Measurements from ENCODE around the gene VTN. TPM values are rescaled to one million over a fixed set of nuclear protein-coding genes. Genes with fewer than 3 reads are reported as not detected.

The VTN gene
- total and polyA plus RNA-seq, 9 donors: 0.21 to 6.5 (median 0.48) TPM

DNA sequence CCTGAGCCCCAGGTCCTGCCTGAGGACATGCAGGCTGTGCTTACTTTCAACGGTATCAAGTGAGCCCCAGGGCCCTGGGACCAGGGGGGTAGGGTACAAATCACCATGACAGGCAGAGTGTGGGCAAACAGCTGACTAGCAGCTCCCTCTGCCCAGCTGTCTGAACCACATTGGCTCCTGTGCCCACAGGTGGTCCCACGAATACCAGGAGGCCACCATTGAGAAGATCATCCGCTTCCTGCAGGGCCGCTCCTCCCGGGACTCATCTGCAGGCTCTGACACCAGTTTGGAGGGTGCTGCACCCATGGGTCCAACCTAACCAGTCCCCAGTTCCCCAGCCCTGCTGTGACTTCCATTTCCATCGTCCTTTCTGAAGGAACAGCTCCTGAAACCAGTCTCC is 25.9 kb upstream of the VTN start:
- peaks cover 51% of the 10 kb centered on the region for H3K36me3 ChIP-seq (ENCODE audit: control insufficient read depth, insufficient read depth, low read length)
- H3K27me3 ChIP-seq (ENCODE audit: control insufficient read depth, insufficient read depth, low read length): no peaks in the 10 kb centered on the region
- no peaks in the 10 kb centered on the region for H3K9me3 ChIP-seq (replicated peaks; ENCODE audit: control insufficient read depth, low read depth, low read length)
- H3K27ac ChIP-seq (ENCODE audit: low read length): no peak overlapping the region
- no peaks in the 10 kb centered on the region for H3K4me1 ChIP-seq (ENCODE audit: control insufficient read depth, insufficient read depth, low read length)
- H3K4me3 ChIP-seq (ENCODE audit: low read length): no peak overlapping the region
- DNase-seq: no peak
- WGBS (ENCODE audit: insufficient coverage): 86% methylated on average over 5 of the region's 6 CpGs

DNA sequence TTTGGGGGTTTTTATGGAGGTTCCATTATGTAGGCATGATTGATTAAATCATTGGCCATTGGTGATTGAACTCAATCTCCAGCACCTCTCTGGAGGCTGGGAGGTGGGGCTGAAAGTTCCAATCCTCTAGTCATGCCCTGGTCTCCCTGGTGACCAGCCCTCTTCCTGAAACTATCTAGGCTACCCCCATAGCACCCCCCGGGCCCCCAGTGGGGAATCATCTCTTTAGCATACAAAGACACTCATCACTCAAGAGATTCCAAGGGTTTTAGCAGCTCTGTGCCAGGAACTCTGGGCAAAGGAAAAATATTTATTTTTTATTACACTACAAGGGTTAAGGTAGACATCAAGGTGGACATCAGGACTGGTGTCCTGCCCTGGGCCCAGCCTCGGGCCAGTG is 25.3 kb upstream of the VTN start:
- Histone ChIP-seq H3K27ac (ENCODE audit: low read length) (no peak overlapping the region), H3K36me3 (ENCODE audit: control insufficient read depth, insufficient read depth, low read length) (peaks cover 54% of the 10 kb centered on the region), H3K27me3 (ENCODE audit: control insufficient read depth, insufficient read depth, low read length) (no peaks in the 10 kb centered on the region), H3K9me3 (replicated peaks; ENCODE audit: control insufficient read depth, low read depth, low read length) (no peaks in the 10 kb centered on the region), H3K4me3 (ENCODE audit: low read length) (no peak overlapping the region), H3K4me1 (ENCODE audit: control insufficient read depth, insufficient read depth, low read length) (no peaks in the 10 kb centered on the region)
- no peak for DNase-seq
- WGBS (ENCODE audit: insufficient coverage): no CpG with 5 or more reads among the region's 2 CpGs

DNA sequence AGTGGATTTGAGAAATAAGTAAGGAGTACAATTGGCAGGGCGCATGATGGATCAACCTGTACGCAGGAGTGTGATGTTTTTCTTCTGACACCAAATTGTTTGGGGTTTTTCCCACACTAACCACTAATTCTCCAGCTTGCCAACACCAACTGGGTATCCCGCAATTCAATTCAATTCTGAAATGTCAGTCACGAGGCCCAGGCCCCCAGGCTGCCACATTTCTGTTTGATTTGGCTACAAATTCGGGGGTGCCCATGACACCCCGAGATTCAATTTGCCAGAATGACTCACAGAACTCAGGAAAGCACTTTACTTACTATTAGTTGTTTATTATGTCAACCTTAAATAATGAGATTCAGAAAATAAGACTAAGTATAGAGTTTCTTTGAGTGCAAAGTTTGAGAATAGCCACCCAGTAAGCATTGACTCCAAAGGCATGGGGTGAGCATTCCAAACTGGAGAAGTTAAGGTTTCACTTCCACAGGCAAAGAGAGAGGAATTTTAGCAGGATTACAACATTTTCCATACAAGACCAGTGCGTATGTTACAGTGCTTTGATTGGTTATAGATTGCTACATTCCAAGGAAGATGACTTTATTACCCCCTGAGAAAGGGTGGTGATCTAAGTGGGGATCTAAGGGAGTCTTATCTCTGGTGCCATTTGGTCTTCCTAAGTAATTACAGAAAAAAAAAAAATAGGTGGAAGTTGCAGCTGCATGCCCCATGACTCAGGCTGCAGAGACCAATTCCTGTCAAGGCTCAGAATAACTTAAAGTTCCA is 24.4 kb upstream of the VTN start:
- Histone ChIP-seq H3K27ac (ENCODE audit: low read length) (no peak overlapping the region), H3K9me3 (replicated peaks; ENCODE audit: control insufficient read depth, low read depth, low read length) (no peaks in the 10 kb centered on the region), H3K27me3 (ENCODE audit: control insufficient read depth, insufficient read depth, low read length) (no peaks in the 10 kb centered on the region), H3K36me3 (ENCODE audit: control insufficient read depth, insufficient read depth, low read length) (peaks cover 55% of the 10 kb centered on the region), H3K4me1 (ENCODE audit: control insufficient read depth, insufficient read depth, low read length) (no peaks in the 10 kb centered on the region), H3K4me3 (ENCODE audit: low read length) (no peak overlapping the region)
- no peak for DNase-seq
- 75% methylated on average over 2 of the region's 7 CpGs for WGBS (ENCODE audit: insufficient coverage)

DNA sequence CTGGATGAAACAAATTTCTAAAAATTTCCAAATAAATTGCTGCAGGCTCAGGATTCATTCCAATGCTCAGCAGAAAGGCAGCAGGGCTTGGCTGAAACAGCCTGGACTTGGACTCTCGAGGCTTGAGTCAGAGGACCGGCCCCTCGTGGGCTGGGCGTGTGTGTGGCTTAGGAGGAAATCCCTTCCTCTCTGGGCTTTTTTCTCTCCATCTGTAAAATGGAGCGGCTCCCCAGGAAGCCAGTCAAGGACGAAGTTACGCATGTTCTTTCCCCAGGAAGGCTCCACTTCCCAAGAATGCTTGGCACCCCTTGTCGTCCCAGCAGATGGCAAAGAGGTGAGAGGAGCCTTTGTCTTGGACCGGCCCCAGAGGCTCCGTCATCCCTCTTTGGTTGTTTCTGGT is 22.4 kb upstream of the VTN start:
- no peak for DNase-seq
- H3K27me3 ChIP-seq (ENCODE audit: control insufficient read depth, insufficient read depth, low read length): no peaks in the 10 kb centered on the region
- WGBS (ENCODE audit: insufficient coverage): 60% methylated on average over 1 of the region's 10 CpGs
- no peaks in the 10 kb centered on the region for H3K4me1 ChIP-seq (ENCODE audit: control insufficient read depth, insufficient read depth, low read length)
- H3K27ac ChIP-seq (ENCODE audit: low read length): no peak overlapping the region
- peaks cover 62% of the 10 kb centered on the region for H3K36me3 ChIP-seq (ENCODE audit: control insufficient read depth, insufficient read depth, low read length)
- H3K9me3 ChIP-seq (replicated peaks; ENCODE audit: control insufficient read depth, low read depth, low read length): no peaks in the 10 kb centered on the region
- H3K4me3 ChIP-seq (ENCODE audit: low read length): no peak overlapping the region

DNA sequence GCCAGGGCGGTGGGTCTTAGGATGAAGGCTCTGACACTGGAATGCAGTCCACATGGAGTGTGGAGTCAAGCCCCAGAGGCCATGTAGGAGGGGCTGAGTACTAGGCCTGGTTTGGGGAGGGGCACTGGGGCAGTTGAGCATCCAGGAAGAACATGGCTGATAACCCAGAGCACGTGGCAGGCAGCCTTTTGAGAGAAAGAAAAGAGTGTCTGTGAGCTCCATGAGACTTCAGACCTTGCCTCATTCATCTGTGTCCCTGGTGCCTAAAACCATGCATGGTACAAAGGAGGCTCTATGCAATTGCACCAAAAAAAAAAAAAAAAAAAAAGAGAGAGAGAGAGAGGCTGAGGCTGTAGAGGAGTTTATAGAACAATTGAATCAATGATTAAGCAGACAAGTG is 21.3 kb upstream of the VTN start:
- Histone ChIP-seq H3K36me3 (ENCODE audit: control insufficient read depth, insufficient read depth, low read length) (peaks cover 52% of the 10 kb centered on the region), H3K4me1 (ENCODE audit: control insufficient read depth, insufficient read depth, low read length) (no peaks in the 10 kb centered on the region)

DNA sequence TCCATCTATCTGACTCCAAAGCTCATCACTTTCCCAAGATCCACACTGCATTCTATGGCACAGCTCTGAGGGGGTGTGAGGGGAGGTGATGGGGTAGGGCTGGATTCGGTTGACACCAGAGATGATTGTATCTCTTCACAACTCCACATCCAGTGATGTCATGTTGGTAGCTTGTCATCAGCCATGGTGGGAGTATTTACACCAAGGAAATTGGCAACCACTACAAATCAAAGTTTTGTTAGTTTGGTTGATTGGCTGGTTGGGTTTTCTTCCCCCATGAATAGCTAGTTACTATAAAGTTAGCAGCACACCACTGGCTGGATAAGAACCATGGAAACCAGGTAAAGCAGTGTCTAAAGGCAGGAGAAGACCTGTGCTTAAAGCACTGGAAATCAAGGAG is 20.9 kb upstream of the VTN start:
- H3K27ac ChIP-seq (ENCODE audit: low read length): no peak overlapping the region
- no peak for DNase-seq
- H3K27me3 ChIP-seq (ENCODE audit: control insufficient read depth, insufficient read depth, low read length): no peaks in the 10 kb centered on the region
- no CpG with 5 or more reads among the region's 1 CpG for WGBS (ENCODE audit: insufficient coverage)
- peaks cover 48% of the 10 kb centered on the region for H3K36me3 ChIP-seq (ENCODE audit: control insufficient read depth, insufficient read depth, low read length)
- no peaks in the 10 kb centered on the region for H3K9me3 ChIP-seq (replicated peaks; ENCODE audit: control insufficient read depth, low read depth, low read length)
- H3K4me1 ChIP-seq (ENCODE audit: control insufficient read depth, insufficient read depth, low read length): no peaks in the 10 kb centered on the region
- no peak overlapping the region for H3K4me3 ChIP-seq (ENCODE audit: low read length)

More for the DNA sequence above, 21.3 kb upstream of the VTN start:
- Histone ChIP-seq H3K27ac (ENCODE audit: low read length) (no peak overlapping the region), H3K27me3 (ENCODE audit: control insufficient read depth, insufficient read depth, low read length) (no peaks in the 10 kb centered on the region), H3K4me3 (ENCODE audit: low read length) (no peak overlapping the region), H3K9me3 (replicated peaks; ENCODE audit: control insufficient read depth, low read depth, low read length) (no peaks in the 10 kb centered on the region)
- no peak for DNase-seq
- 41% methylated on average over 2 of the region's 2 CpGs for WGBS (ENCODE audit: insufficient coverage)

DNA sequence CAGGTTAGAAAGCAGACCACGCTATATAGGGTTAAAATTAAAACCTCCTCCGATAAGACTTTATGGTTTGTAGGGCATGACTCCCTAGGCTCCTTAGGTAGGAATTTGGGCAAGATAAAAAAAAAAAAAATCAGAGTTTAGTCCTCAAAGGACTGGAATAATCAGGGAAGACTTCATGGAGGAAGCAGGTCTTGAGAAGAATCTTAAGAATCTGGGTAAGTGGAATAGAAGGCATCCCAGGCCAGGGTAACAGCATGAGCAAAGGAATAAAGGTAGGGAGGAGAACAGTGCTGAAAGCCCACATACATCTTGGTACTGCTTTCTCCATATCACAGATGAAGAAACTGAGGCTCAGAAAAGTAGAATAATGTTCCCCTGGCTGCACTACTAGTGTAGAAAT is 20.5 kb upstream of the VTN start:
- no peak for DNase-seq
- Histone ChIP-seq H3K4me3 (ENCODE audit: low read length) (no peak overlapping the region), H3K27me3 (ENCODE audit: control insufficient read depth, insufficient read depth, low read length) (no peaks in the 10 kb centered on the region), H3K4me1 (ENCODE audit: control insufficient read depth, insufficient read depth, low read length) (no peaks in the 10 kb centered on the region), H3K36me3 (ENCODE audit: control insufficient read depth, insufficient read depth, low read length) (peaks cover 44% of the 10 kb centered on the region), H3K9me3 (replicated peaks; ENCODE audit: control insufficient read depth, low read depth, low read length) (no peaks in the 10 kb centered on the region), H3K27ac (ENCODE audit: low read length) (no peak overlapping the region)
- no CpG with 5 or more reads among the region's 2 CpGs for WGBS (ENCODE audit: insufficient coverage)

DNA sequence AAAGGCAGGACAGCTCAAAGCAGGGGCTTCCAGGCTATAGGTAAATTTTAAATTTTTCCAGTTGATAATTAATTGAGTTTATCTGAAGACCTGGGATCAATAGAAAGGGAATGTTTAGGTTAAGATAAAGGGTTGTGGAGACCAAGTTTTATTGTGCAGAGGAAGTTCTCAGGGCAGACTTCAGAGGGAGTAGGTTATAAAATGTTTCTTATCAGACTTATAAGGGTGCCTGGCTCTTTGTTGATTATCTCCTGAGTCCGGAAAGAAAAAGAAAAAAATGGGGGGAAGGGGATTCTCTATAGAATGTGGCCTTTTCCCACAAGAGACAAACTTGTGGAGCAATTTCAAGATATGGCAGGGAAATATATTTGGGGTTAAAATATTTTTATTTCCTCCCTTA is 20.0 kb upstream of the VTN start:
- H3K27me3 ChIP-seq (ENCODE audit: control insufficient read depth, insufficient read depth, low read length): no peaks in the 10 kb centered on the region
- H3K4me3 ChIP-seq (ENCODE audit: low read length): no peak overlapping the region
- H3K9me3 ChIP-seq (replicated peaks; ENCODE audit: control insufficient read depth, low read depth, low read length): no peaks in the 10 kb centered on the region
- no peak overlapping the region for H3K27ac ChIP-seq (ENCODE audit: low read length)
- no peaks in the 10 kb centered on the region for H3K4me1 ChIP-seq (ENCODE audit: control insufficient read depth, insufficient read depth, low read length)
- peaks cover 41% of the 10 kb centered on the region for H3K36me3 ChIP-seq (ENCODE audit: control insufficient read depth, insufficient read depth, low read length)
- WGBS (ENCODE audit: insufficient coverage): no CpG with 5 or more reads among the region's 1 CpG
- DNase-seq: no peak

DNA sequence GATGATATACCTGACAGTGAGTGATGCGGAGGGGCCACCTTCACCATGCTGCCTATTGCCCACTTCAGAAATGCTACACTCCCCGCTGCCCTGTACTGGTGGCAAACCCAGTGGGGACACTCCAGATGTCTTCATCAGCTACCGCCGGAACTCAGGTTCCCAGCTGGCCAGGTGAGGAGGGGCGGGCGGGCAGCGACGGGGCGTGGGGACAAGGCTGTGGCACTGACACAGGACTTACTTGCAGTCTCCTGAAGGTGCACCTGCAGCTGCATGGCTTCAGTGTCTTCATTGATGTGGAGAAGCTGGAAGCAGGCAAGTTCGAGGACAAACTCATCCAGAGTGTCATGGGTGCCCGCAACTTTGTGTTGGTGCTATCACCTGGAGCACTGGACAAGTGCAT is 18.0 kb upstream of the VTN start:
- WGBS (ENCODE audit: insufficient coverage): 91% methylated on average over 11 of the region's 11 CpGs
- Histone ChIP-seq H3K4me1 (ENCODE audit: control insufficient read depth, insufficient read depth, low read length) (peaks cover 5% of the 10 kb centered on the region), H3K27me3 (ENCODE audit: control insufficient read depth, insufficient read depth, low read length) (peaks cover 19% of the 10 kb centered on the region), H3K36me3 (ENCODE audit: control insufficient read depth, insufficient read depth, low read length) (peaks cover 35% of the 10 kb centered on the region), H3K4me3 (ENCODE audit: low read length) (no peak overlapping the region), H3K27ac (ENCODE audit: low read length) (no peak overlapping the region), H3K9me3 (replicated peaks; ENCODE audit: control insufficient read depth, low read depth, low read length) (no peaks in the 10 kb centered on the region)
- DNase-seq: no peak

DNA sequence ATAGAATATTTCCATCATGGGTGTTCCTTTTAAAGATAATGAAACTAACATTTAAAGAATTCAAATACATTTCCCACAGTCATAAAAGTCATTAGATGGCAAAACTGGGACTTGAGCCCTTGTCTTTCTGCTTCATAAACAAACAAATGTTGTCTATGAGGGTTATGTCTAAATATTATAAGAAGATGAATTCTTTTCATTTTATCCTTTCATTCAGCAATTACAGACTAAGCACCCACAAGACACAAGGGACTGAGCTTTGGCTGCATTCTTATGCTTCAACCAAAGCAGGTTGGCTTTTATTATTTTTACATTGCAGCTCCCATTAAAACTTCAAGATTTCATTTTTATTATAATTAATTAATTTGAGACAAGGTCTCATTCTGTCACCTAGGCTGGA is 16.3 kb upstream of the VTN start:
- Histone ChIP-seq H3K4me1 (ENCODE audit: control insufficient read depth, insufficient read depth, low read length) (peaks cover 5% of the 10 kb centered on the region), H3K27me3 (ENCODE audit: control insufficient read depth, insufficient read depth, low read length) (peaks cover 27% of the 10 kb centered on the region), H3K4me3 (ENCODE audit: low read length) (no peak overlapping the region), H3K9me3 (replicated peaks; ENCODE audit: control insufficient read depth, low read depth, low read length) (no peaks in the 10 kb centered on the region), H3K27ac (ENCODE audit: low read length) (no peak overlapping the region), H3K36me3 (ENCODE audit: control insufficient read depth, insufficient read depth, low read length) (peaks cover 32% of the 10 kb centered on the region)
- DNase-seq: no peak

DNA sequence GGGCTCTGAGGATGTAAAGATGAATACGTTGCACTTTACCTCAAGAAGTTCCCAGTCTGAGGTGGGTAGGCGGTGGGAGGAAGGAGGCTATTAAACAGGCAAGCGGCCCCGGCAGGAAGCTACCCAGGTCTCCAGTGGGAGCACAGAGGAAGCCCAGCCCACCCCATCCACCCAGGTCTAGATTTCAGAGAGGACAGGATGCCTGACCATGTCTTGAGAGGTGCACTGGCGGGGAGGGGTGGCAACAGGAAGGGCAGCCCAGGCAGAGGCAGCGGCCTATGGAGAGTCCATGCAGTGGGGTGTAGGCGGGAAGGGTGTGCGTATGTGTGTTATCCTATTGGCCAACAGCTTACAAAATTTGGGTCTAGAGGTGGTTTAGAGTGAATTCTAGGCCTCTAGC is 15.3 kb upstream of the VTN start:
- H3K27me3 ChIP-seq (ENCODE audit: control insufficient read depth, insufficient read depth, low read length): peaks cover 36% of the 10 kb centered on the region
- no peak overlapping the region for H3K27ac ChIP-seq (ENCODE audit: low read length)
- no peak overlapping the region for H3K4me3 ChIP-seq (ENCODE audit: low read length)
- no peak for DNase-seq
- 60% methylated on average over 1 of the region's 8 CpGs for WGBS (ENCODE audit: insufficient coverage)
- peaks cover 23% of the 10 kb centered on the region for H3K36me3 ChIP-seq (ENCODE audit: control insufficient read depth, insufficient read depth, low read length)
- H3K9me3 ChIP-seq (replicated peaks; ENCODE audit: control insufficient read depth, low read depth, low read length): no peaks in the 10 kb centered on the region
- H3K4me1 ChIP-seq (ENCODE audit: control insufficient read depth, insufficient read depth, low read length): peaks cover 9% of the 10 kb centered on the region
